HUES64 (cell line): ENCODE data around the gene ZBTB42. TPM values are rescaled to one million over a fixed set of nuclear protein-coding genes. Genes with fewer than 3 reads are reported as not detected.

Experiments used
- H3K27ac ChIP-seq: 2 replicates; pipeline ENCODE4 v1.7.0; 2013; ENCODE audit warnings: low read depth, low read length, inconsistent platforms
- H3K27me3 ChIP-seq: 2 replicates; pipeline ENCODE4 v1.6.1; 2013; ENCODE audit warnings: mild to moderate bottlenecking, low read length; ENCODE audit not compliant: insufficient read depth
- H3K36me3 ChIP-seq: 2 replicates; pipeline ENCODE4 v1.6.1; 2013; ENCODE audit warnings: mild to moderate bottlenecking, low read length; ENCODE audit not compliant: insufficient read depth
- H3K4me1 ChIP-seq: 2 replicates; pipeline ENCODE4 v1.6.1; 2013; ENCODE audit warnings: mild to moderate bottlenecking, low read length, moderate library complexity; ENCODE audit not compliant: insufficient read depth
- H3K4me3 ChIP-seq: 2 replicates; pipeline ENCODE4 v1.5.1; 2013; ENCODE audit warnings: mild to moderate bottlenecking, low read length, moderate library complexity
- H3K9ac ChIP-seq: 2 replicates; pipeline ENCODE4 v1.6.1; 2013; ENCODE audit warnings: mild to moderate bottlenecking, low read depth, low read length
- H3K9me3 ChIP-seq: 2 replicates; pipeline ENCODE4 v1.6.1; 2013; ENCODE audit warnings: low read depth, low read length; ENCODE audit not compliant: insufficient read depth
- WGBS: fragments of 150-250, 120-280 bp; methylation state at CpG from one replicate; pipeline ENCODE4 v1.1.7; 2013; ENCODE audit warnings: missing lambda C conversion rate; 5-methylcytosine and 5-hydroxymethylcytosine counted together
- polyA plus RNA-seq, 2 experiments: library from polyadenylated mRNA; stranded (reverse); fragments of 50-300 nt; gene quantifications; one replicate each; pipeline ENCODE4 v1.2.3, GENCODE V29; 2013

The ZBTB42 gene
- 1.9 TPM for polyA plus RNA-seq (2013, experiment 1 of 2)
- 2.3 TPM for polyA plus RNA-seq (2013, experiment 2 of 2)

DNA sequence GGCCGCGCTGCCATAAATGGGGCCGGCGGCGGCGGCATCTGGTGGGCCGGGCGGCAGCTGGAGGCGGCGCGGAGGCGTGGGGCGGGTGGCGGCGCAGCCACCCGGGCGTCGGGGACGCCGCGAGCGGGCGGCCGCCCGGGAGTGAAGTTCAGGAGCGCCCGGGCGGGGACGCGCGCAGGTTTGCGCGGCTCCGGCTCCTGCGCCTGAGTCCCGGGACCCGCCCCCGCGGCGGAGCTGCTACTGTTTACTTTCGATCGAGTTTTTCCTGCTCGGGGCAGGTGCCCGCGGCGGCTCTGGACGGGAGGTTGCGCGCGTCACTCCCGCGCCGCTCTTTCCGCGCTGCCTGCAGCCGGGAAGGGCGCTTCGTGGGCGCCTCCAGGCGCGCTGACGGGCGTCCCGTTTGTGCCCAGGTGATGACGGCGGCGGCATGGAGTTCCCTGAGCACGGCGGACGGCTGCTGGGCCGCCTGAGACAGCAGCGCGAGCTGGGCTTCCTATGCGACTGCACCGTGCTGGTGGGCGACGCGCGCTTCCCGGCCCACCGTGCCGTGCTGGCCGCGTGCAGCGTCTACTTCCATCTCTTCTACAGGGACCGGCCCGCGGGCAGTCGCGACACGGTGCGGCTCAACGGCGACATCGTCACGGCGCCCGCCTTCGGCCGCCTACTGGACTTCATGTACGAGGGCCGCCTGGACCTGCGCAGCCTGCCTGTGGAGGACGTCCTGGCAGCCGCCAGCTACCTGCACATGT is at the start of gene ZBTB42:
Gene ZBTB42 (plus strand): TSS at position 331 of the 749 bp plus-strand sequence. CDS start 97 bp downstream, at position 428.
- Histone ChIP-seq H3K27me3 (peaks cover 66% of the 10 kb centered on the region), H3K9ac (peak within 1 kb of the TSS; percentile 73), H3K9me3 (no peaks in the 10 kb centered on the region), H3K4me3 (peak within 1 kb of the TSS; percentile 75), H3K27ac (peak within 1 kb of the TSS; percentile 68; the same call in 1 of the 2 replicates), H3K36me3 (no peaks in the 10 kb centered on the region), H3K4me1 (peaks cover 21% of the 10 kb centered on the region)
- 1% methylated on average over 105 of the region's 105 CpGs for WGBS

DNA sequence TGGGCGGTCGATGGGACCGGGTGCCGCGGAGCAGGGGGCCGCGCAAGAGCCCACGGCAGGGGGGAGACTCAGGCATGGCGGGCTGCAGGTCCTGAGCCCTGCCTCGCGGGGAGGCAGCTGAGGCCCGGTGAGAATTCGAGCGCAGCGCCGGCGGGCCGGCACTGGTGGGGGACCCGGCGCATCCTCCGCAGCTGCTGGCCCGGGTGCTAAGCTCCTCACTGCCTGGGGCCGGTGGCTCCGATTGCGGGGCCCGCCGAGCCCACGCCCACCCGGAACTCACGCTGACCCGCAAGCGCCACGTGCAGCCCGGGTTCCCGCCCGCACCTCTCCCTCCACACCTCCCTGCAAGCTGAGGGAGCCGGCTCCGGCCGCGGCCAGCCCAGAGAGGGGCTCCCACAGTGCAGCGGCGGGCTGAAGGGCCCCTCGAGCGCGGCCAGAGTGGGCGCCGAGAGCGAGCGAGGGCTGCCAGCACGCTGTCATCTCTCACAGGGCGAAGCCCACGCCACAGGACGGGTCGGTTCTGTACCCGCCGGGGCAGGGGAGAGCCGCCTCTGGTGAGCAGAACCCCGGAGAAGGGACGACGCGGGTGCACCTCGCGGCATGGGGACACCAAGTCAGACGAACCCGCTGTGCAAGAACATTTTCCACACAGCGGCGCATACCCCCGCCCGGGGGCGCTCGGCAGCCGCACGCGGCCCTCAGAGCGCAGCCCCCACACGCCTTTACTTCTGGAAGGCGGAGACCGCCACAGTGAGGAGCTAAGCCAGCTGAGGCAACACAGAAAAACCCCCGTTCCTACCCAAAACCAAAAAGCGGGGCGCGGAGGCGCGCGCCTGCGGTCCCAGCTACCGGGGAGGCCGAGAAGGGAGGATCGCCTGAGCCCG is 49.1 kb upstream of the ZBTB42 start:
- no peaks in the 10 kb centered on the region for H3K27me3 ChIP-seq
- H3K9me3 ChIP-seq: peaks cover 17% of the 10 kb centered on the region
- H3K9ac ChIP-seq: peak overlapping the region; percentile 63; the same call in 1 of the 2 replicates
- H3K36me3 ChIP-seq: peaks cover 18% of the 10 kb centered on the region
- H3K27ac ChIP-seq: peak overlapping the region; percentile 59
- peak overlapping the region; percentile 86 for H3K4me3 ChIP-seq
- WGBS: 85% methylated on average over 90 of the region's 90 CpGs
- H3K4me1 ChIP-seq: peaks cover 5% of the 10 kb centered on the region; the same call in 1 of the 2 replicates

DNA sequence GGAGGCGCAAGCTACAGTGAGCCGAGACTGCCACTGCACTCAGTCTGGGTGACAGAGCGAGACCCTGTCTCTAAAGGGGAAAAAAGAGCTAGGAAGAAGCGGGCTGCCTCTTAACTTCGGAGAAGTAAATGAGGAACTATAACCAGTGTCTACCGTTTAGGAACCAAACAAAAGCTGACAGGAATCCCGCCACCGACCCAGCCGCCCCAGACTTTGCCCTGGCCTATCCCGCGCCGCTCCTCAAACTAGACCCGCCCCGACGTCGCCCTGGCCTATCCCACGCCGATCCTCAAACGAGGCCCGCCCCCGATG is 48.5 kb upstream of the ZBTB42 start:
- peak overlapping the region; percentile 63; the same call in 1 of the 2 replicates for H3K9ac ChIP-seq
- peaks cover 17% of the 10 kb centered on the region for H3K9me3 ChIP-seq
- no peaks in the 10 kb centered on the region for H3K27me3 ChIP-seq
- H3K4me1 ChIP-seq: peaks cover 5% of the 10 kb centered on the region; the same call in 1 of the 2 replicates
- 5% methylated on average over 21 of the region's 21 CpGs for WGBS
- peak overlapping the region; percentile 86 for H3K4me3 ChIP-seq
- peak overlapping the region; percentile 59 for H3K27ac ChIP-seq
- H3K36me3 ChIP-seq: peaks cover 24% of the 10 kb centered on the region

DNA sequence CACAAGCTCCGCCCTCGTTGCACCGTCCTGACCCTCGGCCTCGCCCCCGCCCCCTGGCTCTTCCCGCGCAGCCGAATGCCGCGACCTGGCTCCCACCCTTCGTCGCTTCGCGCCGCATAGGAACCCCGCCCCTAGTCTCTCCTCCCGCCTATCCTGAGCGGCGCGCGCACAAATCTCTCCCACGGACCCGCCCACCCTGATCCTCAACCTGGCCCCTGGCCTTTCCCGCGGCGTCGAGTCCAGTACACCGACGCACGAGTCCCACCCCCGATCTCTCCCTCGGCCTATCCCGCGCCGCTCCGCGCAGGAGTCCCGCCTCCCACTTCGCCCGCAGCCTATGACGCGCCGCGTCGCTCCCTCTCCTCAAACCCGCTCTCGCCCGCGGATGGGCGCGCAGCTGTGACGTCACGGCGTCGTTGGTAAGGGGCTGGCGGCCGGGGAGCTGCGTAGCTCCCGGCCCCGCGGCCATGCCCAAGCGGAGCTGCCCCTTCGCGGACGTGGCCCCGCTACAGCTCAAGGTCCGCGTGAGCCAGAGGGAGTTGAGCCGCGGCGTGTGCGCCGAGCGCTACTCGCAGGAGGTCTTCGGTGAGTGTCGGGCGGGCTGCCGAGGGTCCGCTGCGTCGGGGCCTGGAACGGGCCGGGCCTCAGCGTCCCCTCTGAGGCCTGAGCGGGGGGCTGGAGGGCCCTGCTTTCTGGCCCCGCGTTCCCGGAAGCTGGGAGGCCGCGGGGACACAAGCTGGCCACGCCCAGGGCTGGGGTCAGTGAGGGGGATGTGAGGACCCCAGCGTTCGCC is 48.0 kb upstream of the ZBTB42 start, which contains the start of gene SIVA1:
Gene SIVA1 (plus strand): TSS at position 413 of the 793 bp plus-strand sequence. CDS start 55 bp downstream, at position 468.
- H3K9me3 ChIP-seq: peaks cover 17% of the 10 kb centered on the region
- peaks cover 29% of the 10 kb centered on the region for H3K36me3 ChIP-seq
- no peaks in the 10 kb centered on the region for H3K27me3 ChIP-seq
- H3K9ac ChIP-seq: peak within 1 kb of the TSS; percentile 97
- H3K4me3 ChIP-seq: peak within 1 kb of the TSS; percentile 86
- WGBS: under 1% methylated on average over 95 of the region's 95 CpGs
- peaks cover 5% of the 10 kb centered on the region; the same call in 1 of the 2 replicates for H3K4me1 ChIP-seq
- H3K27ac ChIP-seq: peak within 1 kb of the TSS; percentile 90

DNA sequence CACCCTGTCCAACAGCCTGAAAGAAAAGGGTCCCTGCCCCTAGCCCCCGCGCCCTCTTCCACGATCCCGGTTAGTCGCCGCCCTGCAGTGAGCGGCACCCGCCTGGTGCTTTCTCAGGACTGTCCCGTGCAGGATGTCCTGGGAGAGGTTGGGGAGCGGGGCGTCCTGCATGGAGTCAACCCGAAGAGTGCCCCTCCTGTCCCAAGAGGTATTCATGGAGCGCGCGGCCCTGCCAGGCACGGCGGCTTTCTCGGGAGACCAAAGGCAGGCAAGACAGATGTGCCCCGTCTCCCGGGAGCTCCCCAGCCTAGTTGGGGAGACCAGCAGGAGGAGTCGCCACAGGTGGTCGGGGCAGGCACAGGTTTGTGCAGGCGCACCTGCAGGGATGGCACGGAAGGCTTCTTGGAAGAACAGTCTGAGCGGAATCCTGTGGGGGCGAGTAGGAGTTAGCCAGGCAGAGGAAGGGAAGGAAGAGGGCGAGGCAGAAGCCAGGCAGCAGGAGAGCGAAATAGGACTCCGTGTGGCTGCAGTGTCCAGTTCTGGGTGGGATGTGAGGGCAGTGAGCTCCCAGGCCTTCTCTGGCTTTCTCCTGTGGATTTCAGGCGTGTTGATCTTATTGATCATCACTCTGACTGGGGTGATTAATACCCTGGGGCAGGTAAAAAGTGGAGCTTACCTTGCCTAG is 47.2 kb upstream of the ZBTB42 start:
- Histone ChIP-seq H3K27me3 (no peaks in the 10 kb centered on the region), H3K9me3 (peaks cover 17% of the 10 kb centered on the region), H3K9ac (peak overlapping the region; percentile 97), H3K27ac (peak overlapping the region; percentile 90), H3K4me3 (peak overlapping the region; percentile 86), H3K4me1 (peaks cover 5% of the 10 kb centered on the region; the same call in 1 of the 2 replicates), H3K36me3 (peaks cover 35% of the 10 kb centered on the region)
- 6% methylated on average over 30 of the region's 30 CpGs for WGBS

DNA sequence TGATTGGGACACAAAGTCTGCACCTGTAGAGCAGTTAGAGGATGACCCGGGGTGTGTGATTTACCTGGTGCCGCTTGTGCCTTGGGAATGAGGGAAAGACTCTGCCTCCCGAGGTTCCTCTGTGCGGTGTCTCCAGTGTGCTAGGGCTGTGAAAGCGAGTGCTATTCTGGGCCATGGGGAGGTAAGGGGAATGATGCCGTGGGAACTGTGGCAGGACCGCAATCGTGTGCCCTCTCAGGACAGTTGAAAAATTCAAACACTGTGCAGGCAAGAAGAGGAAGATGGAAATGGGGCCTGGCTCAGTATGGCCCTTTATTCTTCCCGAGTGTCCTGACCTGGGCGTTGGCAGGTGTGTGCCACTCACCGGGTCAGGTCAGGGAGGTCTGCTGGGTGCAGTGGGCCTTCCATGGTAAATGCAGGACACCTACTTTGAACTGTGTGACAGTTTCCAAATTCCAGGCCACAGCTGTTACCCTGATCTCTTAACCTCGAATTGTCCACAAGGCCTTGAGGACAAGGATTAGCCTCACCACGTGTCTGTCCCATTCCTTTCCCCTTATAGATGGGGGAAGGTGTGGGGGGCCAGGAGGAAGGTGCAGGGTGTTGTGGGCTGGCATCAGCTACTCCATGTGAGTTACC is 46.6 kb upstream of the ZBTB42 start:
- H3K27ac ChIP-seq: no peak overlapping the region
- H3K9me3 ChIP-seq: peaks cover 15% of the 10 kb centered on the region
- H3K9ac ChIP-seq: peak overlapping the region; percentile 97
- H3K27me3 ChIP-seq: no peaks in the 10 kb centered on the region
- peak overlapping the region; percentile 86 for H3K4me3 ChIP-seq
- H3K4me1 ChIP-seq: peaks cover 5% of the 10 kb centered on the region; the same call in 1 of the 2 replicates
- 86% methylated on average over 13 of the region's 13 CpGs for WGBS
- peaks cover 41% of the 10 kb centered on the region for H3K36me3 ChIP-seq

DNA sequence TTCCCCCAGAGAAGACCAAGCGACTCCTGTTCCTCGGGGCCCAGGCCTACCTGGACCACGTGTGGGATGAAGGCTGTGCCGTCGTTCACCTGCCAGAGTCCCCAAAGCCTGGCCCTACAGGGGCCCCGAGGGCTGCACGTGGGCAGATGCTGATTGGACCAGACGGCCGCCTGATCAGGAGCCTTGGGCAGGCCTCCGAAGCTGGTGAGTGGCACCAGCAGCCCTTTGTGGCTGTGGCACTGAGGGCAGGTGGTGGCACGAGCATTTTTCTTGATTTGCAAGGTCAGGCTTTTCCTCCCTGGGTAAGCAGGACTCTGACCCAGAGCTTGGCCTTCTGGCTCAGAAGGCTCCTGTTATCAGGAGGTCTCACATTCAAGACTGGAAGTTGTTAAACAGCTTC is 45.3 kb upstream of the ZBTB42 start:
- Histone ChIP-seq H3K4me1 (peaks cover 5% of the 10 kb centered on the region; the same call in 1 of the 2 replicates), H3K36me3 (peaks cover 41% of the 10 kb centered on the region), H3K9ac (no peak overlapping the region), H3K27me3 (no peaks in the 10 kb centered on the region), H3K9me3 (peaks cover 5% of the 10 kb centered on the region), H3K4me3 (no peak overlapping the region), H3K27ac (no peak overlapping the region)
- WGBS: 92% methylated on average over 11 of the region's 11 CpGs

DNA sequence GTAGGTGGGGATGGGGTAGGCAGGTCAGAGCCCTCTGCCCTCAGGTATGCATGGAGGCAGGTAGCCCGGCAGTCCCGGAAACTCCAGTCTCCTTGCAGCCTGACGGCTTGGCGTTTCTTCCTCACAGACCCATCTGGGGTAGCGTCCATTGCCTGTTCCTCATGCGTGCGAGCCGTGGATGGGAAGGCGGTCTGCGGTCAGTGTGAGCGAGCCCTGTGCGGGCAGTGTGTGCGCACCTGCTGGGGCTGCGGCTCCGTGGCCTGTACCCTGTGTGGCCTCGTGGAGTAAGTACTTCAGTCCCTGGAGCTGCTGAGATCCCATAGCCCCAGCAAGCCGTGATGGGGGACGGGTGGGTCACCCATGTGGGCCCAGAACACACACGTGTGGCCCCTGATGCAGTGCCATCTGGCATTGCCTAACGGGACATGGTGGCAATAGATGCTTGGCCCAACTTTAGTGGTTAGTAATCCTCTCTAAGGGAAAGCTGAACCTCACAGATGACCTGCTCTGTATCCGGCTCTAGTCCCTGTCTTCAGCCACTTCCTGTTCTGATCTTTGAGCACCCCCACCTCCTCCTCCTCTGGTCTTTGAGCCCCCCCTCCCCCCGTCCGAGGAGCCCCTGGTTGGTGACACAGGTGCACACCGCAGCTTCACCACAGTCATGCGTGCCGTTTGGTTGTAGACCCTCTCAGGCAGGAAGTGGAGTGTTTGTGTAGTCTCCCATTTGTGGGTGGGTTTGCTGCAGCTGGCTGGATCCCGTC is 44.2 kb upstream of the ZBTB42 start:
- Histone ChIP-seq H3K27ac (no peak overlapping the region), H3K27me3 (no peaks in the 10 kb centered on the region), H3K36me3 (peaks cover 46% of the 10 kb centered on the region), H3K9me3 (peaks cover 5% of the 10 kb centered on the region), H3K4me3 (no peak overlapping the region), H3K4me1 (peaks cover 5% of the 10 kb centered on the region; the same call in 1 of the 2 replicates), H3K9ac (no peak overlapping the region)
- 90% methylated on average over 27 of the region's 27 CpGs for WGBS

DNA sequence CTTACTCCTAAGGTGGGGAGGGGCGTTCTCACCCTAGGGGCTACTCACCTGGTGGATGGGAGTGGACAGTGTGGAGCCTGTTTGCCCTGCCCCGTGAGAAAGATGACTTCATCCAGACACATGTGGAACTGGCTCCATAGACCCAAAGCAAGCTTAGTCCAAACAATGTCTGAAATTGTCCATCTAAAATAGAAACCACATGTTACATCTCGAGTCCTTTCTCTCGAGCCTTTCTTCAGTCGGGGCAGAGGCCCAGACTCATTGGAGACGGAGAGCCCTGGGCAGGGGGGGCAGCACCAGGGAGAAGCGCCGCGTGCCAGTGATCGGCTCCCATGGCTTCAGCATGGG is 43.7 kb upstream of the ZBTB42 start:
- H3K4me1 ChIP-seq: peaks cover 5% of the 10 kb centered on the region; the same call in 1 of the 2 replicates
- H3K27me3 ChIP-seq: no peaks in the 10 kb centered on the region
- no peak overlapping the region for H3K4me3 ChIP-seq
- H3K9me3 ChIP-seq: peaks cover under 1% of the 10 kb centered on the region; the same call in 1 of the 2 replicates
- H3K36me3 ChIP-seq: peaks cover 50% of the 10 kb centered on the region
- H3K27ac ChIP-seq: no peak overlapping the region
- 95% methylated on average over 10 of the region's 10 CpGs for WGBS
- no peak overlapping the region for H3K9ac ChIP-seq
